ENCODE results near the gene BEND3. TPM values are rescaled to one million over a fixed set of nuclear protein-coding genes. Genes with fewer than 3 reads are reported as not detected.
"Not testable (repeated sequence)": the region's sequence is repeated elsewhere in the genome, so short reads cannot be mapped to it uniquely, and the experiment has no call there.

The BEND3 gene
- total RNA-seq (2014; rRNA removed; shearing (Covaris generic)): 4.2 and 5.6 TPM in 2 replicates

DNA sequence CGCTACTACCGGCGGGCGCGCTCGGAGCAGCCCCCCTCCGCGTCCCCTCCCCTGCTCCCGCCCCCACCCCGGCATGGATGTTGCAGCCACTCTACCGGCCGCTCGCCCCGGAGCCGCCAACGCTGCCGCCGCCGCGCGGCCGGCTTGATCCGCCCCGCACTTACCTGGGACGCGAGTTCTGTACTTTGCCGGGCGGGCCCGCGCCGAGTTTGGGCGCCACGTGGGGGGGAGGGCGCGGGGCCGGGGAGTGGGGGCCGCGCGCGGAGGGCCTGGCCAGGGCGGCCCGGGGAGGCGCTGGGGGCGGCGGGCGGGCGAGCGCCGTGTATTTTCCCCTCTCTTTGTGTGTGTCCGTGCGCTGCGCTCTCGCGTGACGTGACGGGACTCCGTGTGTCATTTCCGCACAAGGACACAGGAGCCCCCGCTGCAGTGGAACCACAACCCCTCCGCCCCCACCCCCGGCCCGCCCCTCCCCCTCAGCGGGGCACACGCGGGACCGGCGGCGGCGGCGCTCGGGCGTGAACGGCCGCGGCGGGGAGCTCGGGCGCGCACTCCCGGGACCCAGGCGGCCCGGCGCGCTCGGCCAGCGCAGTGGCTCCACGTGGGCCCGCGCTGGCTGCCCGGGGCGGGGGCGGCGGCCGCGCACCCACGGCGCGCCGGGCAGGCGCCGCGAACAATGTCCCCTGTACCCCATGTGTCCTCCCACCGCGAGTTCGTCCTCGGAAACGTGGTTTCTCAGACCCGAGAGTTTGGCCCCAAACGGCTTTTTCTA is at the start of gene BEND3:
Gene BEND3, minus strand, starts transcription at position 590 of the 769 bp plus-strand sequence. CDS start 16,230 bp downstream, outside the sequence.
- peak; percentile 63 for DNase-seq (ENCODE audit: low read depth)

DNA sequence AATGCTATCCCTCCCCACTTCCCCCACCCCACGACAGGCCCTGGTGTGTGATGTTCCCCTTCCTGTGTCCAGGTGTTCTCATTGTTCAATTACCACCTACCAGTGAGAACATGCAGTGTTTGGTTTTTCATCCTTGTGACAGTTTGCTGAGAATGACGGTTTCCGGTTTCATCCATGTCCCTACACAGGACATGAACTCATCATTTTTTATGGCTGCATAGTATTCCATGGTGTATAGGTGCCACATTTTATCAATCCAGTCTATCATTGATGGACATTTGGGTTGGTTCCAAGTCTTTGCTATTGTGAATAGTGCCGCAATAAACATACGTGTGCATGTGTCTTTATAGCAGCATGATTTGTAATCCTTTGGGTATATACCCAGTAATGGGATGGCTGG is 49.0 kb upstream of the BEND3 start:
- not testable (repeated sequence) for DNase-seq (ENCODE audit: low read depth)

- no peak for DNase-seq (ENCODE audit: low read depth)
These were observed 46.2 kb upstream of the BEND3 start for GRCh38 chr6:107161521-107161920.

- no peak for DNase-seq (ENCODE audit: low read depth)
These were observed 41.3 kb upstream of the BEND3 start for GRCh38 chr6:107156617-107157016.

- no peak for DNase-seq (ENCODE audit: low read depth)
These were observed 39.5 kb upstream of the BEND3 start for GRCh38 chr6:107154801-107155160.

GRCh38 chr6:107154131-107154800 is 39.0 kb upstream of the BEND3 start:
- DNase-seq (ENCODE audit: low read depth): no peak

- no peak for DNase-seq (ENCODE audit: low read depth)
These were observed 37.5 kb upstream of the BEND3 start for GRCh38 chr6:107152638-107153430.

- no peak for DNase-seq (ENCODE audit: low read depth)
These were observed 29.4 kb upstream of the BEND3 start for GRCh38 chr6:107144666-107145065.

- peak; percentile 21 for DNase-seq (ENCODE audit: low read depth)
These were observed 28.7 kb upstream of the BEND3 start for GRCh38 chr6:107144014-107144413.

DNA sequence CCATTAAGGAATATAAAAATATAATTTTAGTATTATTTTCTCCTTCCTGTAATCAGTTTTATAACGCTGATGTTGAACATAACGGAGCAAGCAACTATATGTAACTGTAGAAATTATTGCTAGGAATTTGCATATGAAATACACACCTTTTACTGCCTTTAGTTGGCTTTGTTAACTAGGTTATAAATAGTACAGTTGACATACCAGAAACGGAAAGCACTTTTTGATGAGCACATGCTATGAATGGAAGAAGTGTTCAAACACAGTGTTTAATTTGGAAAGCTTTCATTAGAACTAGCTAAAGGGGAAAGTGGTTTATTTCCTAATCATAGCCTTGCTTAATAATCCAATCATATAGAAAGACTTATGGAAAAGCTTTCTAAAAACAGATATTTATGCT is 25.3 kb upstream of the BEND3 start:
- no peak for DNase-seq (ENCODE audit: low read depth)

GRCh38 chr6:107136324-107136723 is 21.0 kb upstream of the BEND3 start:
- not testable (repeated sequence) for DNase-seq (ENCODE audit: low read depth)

DNA sequence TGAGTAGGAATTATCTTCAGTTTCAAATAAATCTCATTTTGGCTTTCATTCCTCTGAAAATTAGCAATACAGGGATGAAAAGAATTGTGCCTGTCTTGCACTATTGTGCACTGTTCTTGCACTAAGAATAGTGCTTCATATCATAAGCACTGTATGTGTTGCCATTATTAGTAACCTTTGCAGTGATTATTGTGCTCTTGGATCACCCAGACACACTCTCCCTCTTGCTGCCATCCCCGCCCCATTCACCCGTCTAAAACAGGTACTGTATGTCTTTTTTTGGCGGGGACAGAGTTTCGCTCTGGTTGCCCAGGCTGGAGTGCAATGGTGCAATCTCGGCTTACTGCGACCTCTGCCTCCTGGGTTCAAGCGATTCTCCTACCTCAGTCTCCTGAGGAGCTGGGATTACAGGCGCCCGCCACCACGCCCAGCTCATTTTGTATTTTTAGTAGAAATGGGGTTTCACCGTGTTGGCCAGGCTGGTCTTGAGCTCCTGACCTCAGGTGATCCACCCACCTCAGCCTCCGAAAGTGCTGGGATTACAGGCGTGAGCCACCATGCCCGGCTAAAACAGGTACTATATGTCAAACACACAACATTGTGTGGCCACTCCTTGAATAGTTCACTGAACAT is 19.8 kb upstream of the BEND3 start:
- not testable (repeated sequence) for DNase-seq (ENCODE audit: low read depth)

DNA sequence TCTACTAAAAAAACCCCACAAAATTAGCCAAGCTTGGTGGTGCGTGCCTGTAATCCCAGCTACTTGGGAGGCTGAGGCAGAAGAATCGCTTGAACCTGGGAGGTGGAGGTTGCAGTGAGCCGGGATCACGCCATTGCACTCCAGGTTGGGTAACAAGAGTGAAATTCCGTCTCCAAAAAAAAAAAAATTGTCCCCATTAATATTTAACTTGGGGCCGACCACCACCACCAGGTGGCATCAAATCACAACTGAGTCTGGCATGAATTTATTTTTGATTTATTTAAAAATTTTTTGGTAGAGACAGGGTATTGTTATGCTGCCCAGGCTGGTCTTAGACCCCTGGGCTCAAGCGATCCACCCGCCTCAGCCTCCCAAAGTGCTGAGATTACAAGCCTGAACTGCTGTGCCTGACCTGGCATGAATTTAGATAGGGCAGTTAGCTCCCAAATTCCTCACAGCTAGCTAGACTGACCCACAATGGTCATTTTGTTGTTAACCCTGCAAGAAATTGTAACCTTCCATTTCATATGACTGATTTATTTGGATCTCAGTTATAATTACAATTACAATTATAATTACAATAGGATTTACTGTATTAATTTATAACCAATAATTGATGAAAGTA is 17.1 kb upstream of the BEND3 start:
- DNase-seq (ENCODE audit: low read depth): peak; percentile 35

- no peak for DNase-seq (ENCODE audit: low read depth)
These were observed 14.1 kb upstream of the BEND3 start for GRCh38 chr6:107129370-107129925.

GRCh38 chr6:107128577-107128976 is 13.3 kb upstream of the BEND3 start:
- DNase-seq (ENCODE audit: low read depth): no peak

DNA sequence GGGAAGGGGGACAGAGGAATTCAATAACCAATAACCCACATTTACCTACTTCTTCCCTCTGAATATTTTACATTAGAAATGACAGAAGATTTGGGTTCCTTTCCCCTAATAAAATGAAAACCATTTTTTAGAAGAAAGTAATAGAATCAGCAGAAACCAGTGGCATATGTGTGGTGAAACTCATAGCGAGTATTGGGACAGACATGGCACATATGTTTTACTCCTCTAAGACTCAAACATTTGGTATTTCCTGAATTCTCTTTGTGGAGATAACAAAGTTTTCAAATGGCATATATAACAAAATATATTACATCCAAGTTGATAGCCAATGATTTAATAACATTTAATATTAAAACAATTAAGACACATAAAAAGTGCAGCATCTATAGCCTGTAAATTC is 12.9 kb upstream of the BEND3 start:
- no peak for DNase-seq (ENCODE audit: low read depth)

DNA sequence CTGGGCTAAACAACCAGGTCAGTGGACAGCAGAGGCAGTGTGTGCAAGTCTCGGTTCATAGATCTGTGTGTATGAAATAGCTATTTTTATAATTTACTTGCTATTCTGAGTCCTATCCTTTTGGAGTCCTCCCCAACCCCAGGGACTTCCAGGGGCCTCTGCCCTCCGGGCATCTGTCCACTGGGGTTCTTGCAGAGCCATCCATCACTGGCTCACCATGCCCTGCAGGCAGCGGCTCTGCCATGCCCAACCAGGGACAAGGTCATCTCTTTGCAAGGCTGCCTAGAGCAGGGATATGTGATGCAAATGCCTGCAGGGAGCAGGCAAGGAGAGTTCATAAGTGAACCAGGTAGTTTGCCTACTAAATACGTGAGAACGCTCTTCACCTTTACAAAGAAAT is 10.5 kb upstream of the BEND3 start:
- DNase-seq (ENCODE audit: low read depth): no peak

GRCh38 chr6:107124934-107125348 is 9.6 kb upstream of the BEND3 start:
- DNase-seq (ENCODE audit: low read depth): no peak

DNA sequence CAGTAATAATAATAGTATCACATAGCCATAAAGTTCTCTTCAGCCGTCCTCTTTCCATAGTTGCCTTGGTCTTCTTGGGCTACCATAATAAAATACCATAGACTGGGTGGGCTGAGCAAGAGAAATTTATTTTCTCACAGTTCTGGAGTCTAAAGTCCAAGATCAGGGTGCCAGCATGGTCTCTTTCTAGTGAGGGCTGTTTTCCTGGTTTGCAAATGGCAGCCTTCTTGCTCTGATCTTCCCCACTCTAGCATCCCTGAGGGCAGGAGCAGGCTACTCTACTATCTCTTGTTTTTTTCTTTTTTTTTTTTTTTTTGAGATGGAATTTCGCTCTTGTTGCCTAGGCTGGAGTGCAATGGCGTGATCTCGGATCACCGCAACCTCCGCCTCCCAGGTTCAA is 8.2 kb upstream of the BEND3 start:
- DNase-seq (ENCODE audit: low read depth): no peak

- DNase-seq (ENCODE audit: low read depth): no peak
These were observed 7.4 kb upstream of the BEND3 start for GRCh38 chr6:107122748-107123147.

DNA sequence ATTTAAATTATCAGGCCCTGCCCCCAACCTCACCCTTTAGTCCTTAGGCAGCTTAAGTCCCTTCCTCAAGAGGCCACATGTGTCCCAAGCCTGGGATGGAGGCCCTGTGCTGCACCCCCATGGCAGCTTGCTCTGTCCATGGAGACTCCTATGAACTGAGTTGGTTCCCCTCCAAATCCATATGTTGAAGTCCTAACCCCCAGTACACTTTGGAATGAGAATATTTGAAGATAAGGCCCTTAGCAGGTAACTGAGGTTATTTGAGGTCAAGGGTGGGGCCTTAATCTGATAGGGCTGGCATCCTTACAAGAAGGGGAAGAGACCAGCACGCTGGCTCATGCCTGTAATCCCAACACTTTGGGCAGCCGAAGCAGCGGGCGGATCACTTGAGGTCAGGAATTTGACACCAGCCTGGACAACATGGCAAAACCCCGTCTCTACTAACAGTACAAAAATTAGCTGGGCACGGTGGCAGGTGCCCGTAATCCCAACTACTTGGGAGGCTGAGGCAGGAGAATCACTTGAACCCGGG is 6.7 kb upstream of the BEND3 start:
- no peak for DNase-seq (ENCODE audit: low read depth)
